ENCODE data around the gene AEBP1.

Gene AEBP1

DNA sequence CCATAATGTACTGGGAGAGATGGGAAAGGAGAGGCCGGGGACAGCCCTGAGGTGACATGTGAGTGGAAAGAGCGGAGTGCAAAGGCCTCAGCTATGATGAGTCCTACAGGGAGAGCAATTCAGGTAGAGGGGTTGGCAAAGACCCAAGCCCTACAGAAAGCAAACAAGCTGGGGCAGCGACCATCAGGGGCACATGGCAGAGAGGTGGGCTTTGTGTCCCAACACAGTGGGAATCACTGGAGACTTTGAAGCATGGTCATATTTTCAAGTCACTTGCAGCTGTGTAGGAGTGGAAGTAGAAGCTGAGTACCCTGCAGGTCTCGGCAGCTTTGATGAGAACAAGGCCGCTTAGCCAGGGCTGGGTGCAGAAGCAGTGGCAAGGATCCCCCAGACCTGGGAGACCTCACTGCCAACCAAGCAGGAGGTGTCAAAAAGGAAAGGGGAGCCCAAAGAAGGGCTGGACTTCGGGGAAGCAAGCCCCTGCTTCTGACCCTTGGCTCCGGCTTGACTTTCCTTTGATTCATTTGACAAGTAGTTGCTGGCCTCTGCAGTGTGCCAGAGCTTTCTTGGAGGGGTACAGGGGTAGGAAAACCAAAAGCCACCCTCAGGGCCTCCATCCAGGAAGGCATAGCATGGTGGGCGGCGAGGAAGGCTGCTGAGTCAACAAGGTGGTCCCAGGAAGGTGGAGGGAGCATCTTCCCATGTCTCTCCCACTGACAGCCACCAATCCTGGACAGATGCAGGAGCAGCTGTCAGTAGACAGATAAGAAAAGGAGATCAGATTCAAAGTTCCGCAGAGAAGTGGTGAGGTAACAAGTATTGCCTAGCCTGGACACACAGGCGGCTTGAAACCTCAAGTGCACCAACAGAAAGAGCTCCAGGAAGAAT is 36.8 kb upstream of the AEBP1 start:
- no peak for DNase-seq

- no peak for DNase-seq
These were observed 36.1 kb upstream of the AEBP1 start for GRCh38 chr7:44068054-44068453.

DNA sequence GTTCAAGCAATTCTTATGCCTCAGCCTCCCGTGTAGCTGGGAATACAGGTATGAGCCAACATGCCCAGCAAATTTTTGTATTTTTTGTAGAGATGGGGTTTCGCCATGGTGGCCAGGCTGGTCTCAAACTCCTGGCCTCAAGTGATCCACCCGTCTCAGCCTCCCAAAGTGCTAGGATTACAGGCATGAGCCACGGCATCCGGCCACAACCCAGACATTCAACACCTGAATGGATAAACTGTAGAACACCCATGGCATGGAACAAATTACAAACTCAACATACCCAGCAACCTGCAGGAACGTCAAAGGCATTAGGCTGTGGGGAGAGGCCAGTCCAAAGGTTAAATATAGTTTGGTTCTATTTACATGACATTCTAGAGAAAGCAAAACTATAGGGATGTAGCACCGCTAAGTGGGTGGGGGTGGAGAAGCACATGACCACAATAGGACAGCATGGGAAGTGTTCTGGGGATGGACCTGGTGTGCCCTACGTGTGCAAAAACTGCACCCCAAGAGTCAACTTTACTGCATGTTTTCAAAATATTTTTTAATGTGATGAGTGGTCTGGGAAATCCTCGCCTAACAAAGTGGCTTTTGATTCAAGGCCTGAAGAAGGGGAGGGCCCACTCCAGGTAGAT is 32.3 kb upstream of the AEBP1 start:
- DNase-seq, result no peak

GRCh38 chr7:44072364-44073231 is 31.5 kb upstream of the AEBP1 start:
- peak; percentile 76 for DNase-seq

- peak; percentile 80 for DNase-seq
These were observed 30.3 kb upstream of the AEBP1 start for GRCh38 chr7:44073664-44074348.

DNA sequence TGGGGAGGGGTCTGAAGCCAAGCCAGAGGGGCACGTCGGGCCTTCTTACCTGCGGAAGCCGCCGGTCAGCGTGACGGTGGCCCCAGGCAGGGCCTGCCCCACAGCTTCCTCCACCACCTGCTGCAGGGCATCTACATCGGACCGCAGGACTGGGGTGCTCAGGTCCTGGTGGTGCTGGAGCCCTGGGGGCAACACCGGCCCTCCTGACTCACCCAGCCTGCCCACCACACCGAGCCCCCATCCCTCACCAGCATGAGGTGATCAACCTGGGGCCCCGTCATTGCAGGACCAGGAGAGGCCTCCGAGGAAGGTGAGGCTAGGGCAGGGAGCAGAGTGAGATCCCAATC is 29.8 kb upstream of the AEBP1 start:
- no peak for DNase-seq

DNA sequence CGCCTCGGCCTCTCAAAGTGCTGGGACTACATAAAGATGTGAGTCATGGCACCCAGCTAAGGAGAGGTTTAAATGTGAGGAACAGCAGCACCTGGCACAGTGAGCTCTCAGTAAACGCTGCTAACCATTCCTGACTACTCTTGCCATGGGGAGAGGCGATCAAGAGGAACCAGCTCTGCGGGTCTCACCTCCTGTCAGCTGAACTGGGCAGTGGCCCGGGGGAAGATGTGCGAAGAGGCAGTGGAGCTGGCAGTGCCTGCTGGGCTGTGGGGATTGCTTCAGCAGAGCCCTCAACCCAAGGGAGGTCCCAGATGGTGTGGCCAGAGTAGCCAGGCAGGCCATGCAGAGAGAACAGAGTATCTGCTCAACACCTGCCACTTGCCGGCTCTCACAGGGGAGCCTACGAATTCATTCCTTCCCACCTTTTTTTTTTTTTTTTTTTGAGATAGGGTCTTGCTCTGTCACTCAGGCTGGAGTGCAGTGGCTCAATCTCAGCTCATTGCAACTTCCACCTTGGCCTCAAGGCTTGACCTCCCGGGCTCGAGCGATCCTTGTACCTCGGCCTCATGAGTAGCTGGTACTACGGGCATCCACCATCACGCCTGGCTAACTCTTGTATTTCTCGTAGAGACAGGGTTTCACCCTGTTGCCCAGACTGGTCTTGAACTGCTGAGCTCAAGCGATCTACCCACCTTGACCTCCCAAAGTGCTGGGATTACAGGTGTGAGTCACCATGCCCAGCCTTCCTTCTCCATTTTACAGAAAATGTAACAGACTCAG is 28.7 kb upstream of the AEBP1 start:
- no peak for DNase-seq

- DNase-seq, result no peak
These were observed 27.8 kb upstream of the AEBP1 start for GRCh38 chr7:44076101-44076895.

- DNase-seq, result no peak
These were observed 27.1 kb upstream of the AEBP1 start for GRCh38 chr7:44077061-44077460.

- DNase-seq, result no peak
These were observed 26.5 kb upstream of the AEBP1 start for GRCh38 chr7:44077681-44078091.

DNA sequence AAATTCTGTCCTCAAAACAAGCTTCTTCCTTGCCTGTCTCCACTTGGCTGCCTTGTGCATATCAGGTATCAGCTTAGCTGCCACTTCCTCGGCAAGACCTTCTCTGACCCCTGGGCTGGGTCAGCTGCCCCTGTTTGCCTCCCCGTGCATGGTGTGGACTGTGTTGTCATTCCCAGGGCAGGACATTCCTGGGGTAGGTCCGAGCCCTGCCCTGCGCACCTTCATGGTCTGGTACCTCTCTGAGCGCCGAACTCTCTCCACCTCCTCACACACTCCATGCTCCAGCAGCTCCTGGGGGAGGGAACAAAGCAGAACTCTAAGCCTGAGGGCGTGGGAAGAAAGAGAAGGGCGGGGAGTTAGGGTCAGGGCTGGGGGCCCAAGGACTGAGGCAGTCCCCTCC is 25.6 kb upstream of the AEBP1 start:
- no peak for DNase-seq

DNA sequence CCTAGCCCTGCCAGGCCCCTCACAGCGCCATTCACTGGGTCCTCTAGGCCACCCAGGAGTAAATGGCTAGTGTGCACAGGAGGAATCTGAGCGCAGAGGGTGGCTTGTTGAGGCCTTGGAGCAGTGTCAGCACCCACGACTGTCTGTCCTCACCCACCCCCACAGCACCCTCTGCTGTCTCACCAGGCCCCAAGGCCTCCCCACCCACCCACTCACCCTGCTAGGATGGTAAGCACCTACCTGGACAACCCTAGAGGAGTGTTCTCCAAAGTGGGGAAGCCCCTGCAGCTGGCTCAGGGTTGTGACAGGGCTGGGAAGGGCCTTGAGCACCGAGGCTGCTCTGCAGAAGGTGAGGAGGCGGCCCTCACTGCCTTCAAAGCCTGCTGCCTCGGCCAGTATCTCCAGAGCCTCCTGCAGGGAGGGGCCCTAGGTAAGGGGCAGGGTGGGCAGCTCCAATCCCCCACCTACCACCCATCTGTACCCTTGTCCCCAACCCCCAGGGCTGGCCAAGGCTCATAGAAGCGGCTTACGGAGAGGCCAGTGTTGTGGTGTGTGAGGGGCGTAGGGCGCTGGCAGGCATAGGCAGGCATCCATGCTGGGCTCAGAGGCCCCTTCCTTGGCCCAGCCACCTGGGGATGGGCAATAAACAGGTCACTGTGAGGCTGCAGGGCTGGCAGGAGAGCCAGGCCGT is 24.7 kb upstream of the AEBP1 start:
- DNase-seq, result peak; percentile 60

DNA sequence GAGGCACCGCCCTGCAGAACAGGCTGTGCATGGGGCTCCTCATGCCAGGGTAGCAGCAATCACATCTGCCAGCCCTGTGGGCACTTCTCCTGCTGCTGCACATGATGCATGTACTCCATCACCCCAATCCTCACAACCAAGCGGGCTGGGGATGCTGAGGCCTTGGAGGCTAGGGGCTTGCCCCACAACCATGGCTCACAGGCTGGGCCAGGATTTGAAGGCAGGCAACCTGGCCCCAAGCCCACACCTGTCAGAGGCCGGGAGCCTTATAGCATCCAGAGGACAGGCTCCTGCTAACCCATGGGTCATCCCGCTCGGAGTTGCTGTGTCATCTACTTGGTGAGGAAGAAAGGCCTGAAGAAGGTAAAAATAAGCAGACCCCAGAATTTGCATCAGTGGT is 24.0 kb upstream of the AEBP1 start:
- DNase-seq, result no peak

GRCh38 chr7:44080686-44081265 is 23.4 kb upstream of the AEBP1 start:
- no peak for DNase-seq

DNA sequence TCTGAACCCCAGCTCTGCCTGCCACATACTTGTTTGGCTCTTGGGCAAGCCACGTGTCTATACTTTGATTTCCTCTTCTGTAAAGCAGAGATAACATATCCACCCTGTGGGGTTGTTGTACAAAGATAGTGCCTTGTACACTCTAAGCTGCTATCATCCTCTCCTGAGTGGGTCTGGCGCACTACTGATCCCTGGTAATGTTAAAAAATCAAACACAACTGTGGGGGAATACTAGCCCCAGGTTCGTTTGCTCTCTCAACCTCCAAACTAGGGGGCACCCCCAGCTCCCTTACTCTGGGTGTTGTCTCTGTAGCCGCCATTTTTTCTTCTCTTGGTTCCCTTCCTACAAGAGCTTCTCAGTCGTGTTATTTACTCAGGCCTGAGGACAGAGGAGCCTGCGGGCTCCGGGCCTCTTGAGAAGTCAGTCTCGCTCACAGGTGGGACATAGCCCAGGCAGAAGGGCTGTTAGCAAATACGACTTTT is 22.8 kb upstream of the AEBP1 start:
- peak; percentile 73 for DNase-seq

GRCh38 chr7:44082541-44083207 is 21.5 kb upstream of the AEBP1 start:
- peak; percentile 95 for DNase-seq

DNA sequence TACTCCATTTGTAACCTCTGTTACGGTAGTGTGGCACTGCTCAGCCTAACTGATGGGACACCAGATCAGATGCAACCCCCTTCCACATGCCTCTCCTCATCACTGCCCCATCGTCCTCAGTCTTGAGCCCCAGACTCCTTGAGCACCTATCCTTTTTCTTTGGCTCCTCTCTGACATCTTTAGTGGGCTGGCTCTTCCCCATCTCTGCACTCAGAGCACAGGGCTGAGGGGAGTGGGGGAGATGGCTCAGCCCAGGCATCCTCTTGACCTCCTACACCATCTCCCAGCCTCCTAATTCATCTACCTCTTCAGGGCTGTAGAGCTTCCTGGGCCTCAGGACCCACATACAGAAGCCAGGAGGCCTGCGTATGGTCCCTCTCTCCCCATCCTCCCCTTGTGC is 20.3 kb upstream of the AEBP1 start:
- no peak for DNase-seq

GRCh38 chr7:44084701-44085100 is 19.4 kb upstream of the AEBP1 start:
- DNase-seq, result no peak

DNA sequence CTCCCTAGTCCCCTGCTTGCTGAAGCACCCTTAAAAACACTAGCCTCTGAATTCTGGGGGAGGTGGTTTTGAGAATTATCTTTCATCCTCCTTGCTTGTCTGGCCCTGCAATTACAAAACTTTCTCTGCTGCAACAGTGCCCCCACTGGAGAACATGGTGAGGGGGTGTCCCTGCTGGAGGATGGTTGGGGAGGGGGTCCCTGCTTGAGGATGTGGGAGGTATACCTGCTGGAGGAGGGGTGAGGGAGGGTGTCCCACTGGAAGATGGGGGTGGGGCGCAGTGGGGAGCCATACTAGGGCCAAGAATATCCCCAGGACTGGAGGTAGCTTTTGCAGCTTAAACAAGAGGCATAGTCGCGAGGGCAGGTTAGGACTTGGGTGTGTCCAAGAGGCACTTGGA is 18.6 kb upstream of the AEBP1 start:
- DNase-seq, result no peak

- DNase-seq, result no peak
These were observed 17.5 kb upstream of the AEBP1 start for GRCh38 chr7:44086627-44087026.

All from activated CD8-positive, alpha-beta memory T cell treated with anti-CD3 and anti-CD28 coated beads for 24 hours (primary cell).